Fibroblast of skin of back (primary cell): ENCODE results near the gene DNAL4. TPM values are rescaled to one million over a fixed set of nuclear protein-coding genes. Genes with fewer than 3 reads are reported as not detected.

Source experiments
- DNase-seq: peaks from one replicate; pipeline ENCODE4 v3.0.0-alpha.2; 2013
- polyA plus RNA-seq, 2 experiments: library from polyadenylated mRNA; unstranded; fragments of 120-200 nt; gene quantifications; one replicate each; pipeline ENCODE4 v1.2.1, GENCODE V29; 2013; ENCODE audit not compliant: insufficient read length in 2 of 2

Gene DNAL4
- polyA plus RNA-seq (2013, experiment 1 of 2; ENCODE audit: insufficient read length) = 14.4 TPM
- 16.2 TPM for polyA plus RNA-seq (2013, experiment 2 of 2; ENCODE audit: insufficient read length)

GRCh38 chr22:38793721-38794466 lies at the start of gene DNAL4:
TSS of gene DNAL4 (minus strand) at chr22:38794143. CDS start at chr22:38782731, 11,412 bp downstream.
- peak; percentile 98 for DNase-seq

- peak; percentile 76 for DNase-seq
These were observed 49.3 kb upstream of the DNAL4 start for GRCh38 chr22:38843201-38843656.

- no peak for DNase-seq
These were observed 48.7 kb upstream of the DNAL4 start for GRCh38 chr22:38842512-38843200.

GRCh38 chr22:38841635-38842034 lies 47.7 kb upstream of the DNAL4 start:
- no peak for DNase-seq

DNA sequence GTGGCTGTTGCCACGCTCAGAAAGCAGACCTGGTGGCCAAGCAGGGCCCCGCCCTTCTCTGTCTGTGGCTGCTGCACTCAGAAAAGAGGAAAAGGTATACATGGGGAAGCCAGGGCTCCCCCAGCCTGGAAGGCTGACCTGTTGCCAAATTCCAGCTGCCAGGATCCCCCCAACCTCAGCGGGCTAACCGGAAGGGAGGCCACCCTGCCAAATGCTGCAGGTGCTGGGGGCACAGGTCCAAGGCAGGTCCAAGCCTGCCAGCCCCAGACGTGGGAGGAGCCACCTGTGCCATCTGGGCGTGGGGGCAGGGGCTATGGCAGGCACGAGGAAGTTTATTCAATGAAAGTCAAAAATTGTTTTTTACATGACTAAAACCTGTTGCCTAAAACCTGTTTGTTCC lies 47.3 kb upstream of the DNAL4 start:
- no peak for DNase-seq

DNA sequence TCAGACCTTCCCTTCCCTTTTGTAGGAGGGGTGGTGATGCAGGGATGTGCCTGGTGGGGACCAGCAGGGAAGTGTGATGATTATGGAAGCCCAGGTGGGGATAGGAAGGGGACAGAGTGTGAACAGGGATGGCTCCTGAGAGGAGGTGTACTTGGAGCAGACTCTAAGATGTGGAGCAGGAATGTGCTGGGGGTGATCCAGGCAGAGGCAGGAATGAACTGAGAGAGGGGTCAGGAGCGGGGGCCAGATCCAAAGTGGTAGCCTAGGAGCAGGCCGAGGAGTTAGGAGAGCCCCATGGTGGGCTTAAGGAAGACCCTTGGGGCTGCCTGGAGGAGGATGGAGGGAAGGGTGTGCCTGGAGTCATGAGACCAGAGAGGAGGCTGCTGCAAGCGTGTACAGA lies 46.2 kb upstream of the DNAL4 start:
- no peak for DNase-seq

DNA sequence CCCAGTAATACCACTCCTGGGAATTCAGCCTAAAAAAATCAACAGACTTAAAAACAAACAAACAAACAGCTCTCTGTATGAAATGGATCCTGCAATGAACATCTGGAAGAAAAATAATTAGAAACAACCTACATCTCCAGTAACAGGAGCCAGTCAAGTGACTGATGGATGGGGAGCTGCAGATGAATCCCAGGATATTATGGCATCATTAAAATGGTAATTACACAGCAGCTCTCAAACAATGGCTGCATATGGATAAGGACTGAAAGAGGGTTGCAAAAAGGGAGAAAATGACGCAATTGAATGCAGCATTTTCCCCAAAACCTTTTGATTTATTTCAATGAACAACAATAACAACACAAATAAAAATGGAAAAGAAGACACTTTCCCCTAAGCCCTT lies 45.7 kb upstream of the DNAL4 start:
- no peak for DNase-seq

DNA sequence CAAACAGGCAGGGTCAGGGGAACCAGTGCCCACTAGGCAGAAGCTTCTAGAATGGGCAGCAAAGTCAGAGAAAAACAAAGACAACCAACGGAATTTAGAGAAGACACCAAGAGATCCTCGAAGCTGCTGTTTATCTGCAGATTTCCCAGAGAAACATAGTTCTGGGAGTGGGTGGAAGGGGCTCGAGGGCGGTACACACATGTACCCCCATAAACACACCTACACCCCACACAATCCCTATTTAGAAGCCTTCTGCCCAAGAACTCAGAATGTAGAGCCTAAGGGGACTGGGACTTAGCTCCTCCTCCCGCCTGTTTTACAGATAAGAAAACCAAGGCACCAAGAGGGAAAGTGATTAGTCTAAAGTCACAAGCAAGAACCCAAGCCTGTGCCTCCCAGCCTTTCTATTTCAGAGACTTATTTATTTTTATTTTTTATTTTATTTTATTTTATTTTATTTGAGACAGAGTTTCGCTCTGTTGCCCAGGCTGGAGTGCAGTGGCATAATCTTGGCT lies 43.5 kb upstream of the DNAL4 start:
- DNase-seq = no peak

DNA sequence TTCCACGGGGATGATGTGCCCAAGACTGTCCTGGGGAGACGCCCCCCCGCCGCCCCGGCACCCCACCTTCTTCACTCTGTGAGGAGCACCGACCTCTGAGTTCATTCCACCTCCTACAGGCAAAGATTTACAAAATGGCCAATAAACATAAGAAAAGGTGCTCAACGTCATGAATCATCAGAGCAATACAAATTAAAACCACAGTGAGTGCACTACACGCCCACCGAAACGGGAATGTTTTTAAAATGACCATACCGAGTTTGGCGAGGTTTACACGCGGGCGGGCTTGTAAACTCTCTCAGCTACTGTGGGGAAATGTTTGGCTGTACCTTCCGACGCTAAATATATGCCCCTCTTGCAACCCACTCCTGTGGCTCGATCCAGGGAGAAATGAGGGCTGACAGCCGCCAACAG lies 42.0 kb upstream of the DNAL4 start:
- no peak for DNase-seq

- no peak for DNase-seq
These were observed 41.0 kb upstream of the DNAL4 start for GRCh38 chr22:38834991-38835390.

DNA sequence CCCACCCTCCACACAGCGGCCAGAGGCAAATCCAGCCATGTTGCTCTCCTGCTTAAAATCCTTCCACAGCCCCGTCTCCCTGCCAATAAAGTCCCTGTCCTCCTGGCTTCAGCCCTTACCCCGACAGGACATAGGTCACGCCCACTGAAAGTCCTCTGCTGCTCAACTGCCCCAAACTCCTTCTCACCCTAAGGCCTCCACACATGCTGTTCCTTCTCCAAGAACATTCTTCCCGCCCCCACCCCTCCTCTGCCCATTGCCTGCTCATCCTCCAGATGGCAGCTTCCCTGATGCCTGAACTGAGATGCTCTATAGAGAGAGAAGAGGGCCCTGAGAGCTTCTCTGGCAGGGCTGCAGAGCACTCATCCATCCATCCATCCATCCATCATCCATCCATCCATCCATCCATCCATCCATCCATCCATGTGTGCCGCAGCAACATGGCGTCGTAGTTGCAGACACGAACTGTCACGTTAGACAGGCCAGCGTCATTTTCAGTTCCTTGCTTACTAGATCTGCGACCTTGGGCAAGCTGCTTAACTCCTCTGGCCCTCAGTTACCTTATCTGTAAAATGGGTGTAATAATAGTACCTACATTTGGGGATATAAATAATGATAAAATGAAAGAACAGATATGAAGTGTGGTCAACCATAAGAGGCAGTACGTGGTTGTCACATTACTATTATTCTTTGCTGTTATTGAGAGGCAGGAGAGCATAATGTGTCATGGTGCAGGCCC lies 40.4 kb upstream of the DNAL4 start:
- no peak for DNase-seq

DNA sequence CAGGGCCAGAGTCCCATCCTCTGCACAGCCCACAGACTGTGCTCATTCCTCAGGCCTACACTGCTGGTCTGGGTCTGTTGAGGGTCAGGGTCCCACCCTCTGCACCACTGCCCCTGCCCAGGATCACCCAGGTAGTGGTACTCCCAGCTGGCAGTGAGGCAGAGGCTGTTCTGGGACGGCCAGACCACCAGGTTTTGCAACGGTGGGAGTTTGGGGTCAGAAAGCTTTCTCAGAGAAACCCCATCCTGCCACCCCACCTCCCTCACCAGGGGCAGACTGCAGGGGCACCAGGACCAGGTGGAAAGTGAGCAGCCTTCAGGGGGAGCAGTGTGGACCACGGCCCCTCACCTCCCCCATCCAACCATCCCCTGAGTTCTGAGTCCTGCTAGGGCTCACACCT lies 39.1 kb upstream of the DNAL4 start:
- DNase-seq = no peak

GRCh38 chr22:38832005-38832978 lies 38.3 kb upstream of the DNAL4 start:
- no peak for DNase-seq

DNA sequence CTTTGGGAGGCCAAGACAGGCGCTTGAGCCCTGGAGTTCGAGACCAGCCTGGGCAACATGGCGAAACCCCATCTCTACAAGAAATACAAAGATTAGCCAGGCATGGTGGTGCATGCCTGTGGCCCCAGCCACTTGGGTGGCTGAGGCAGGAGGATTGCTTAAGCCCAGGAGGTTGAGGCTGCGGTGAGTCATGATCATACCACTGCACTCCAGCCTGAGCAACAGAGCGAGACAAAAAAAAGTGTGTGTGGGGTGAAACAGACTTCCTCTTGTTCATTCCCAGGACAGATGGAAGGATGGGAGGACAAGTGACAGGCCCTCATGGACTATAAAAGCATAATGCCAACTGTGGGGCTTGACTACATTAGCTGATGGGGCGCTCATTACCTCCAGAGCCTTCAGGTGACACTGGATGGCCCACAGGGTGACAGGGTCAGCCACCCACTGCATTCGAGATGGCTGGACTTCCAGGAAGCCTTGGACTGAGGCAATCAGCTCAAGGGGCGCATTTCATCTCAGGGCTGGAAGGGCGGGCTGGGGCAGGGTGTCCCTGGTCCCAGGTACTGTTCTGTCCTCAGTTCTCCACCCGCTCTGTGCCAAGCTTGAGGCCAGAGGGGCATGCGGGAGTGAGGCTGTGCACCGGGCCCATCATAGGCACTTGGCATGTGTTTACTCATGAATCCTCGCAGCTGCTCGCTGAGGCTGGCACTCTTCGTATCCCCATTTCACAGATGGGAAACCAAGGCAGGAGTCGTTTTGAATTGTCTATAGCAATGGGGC lies 37.4 kb upstream of the DNAL4 start:
- DNase-seq = peak; percentile 54

- DNase-seq = no peak
These were observed 36.8 kb upstream of the DNAL4 start for GRCh38 chr22:38830845-38831108.

DNA sequence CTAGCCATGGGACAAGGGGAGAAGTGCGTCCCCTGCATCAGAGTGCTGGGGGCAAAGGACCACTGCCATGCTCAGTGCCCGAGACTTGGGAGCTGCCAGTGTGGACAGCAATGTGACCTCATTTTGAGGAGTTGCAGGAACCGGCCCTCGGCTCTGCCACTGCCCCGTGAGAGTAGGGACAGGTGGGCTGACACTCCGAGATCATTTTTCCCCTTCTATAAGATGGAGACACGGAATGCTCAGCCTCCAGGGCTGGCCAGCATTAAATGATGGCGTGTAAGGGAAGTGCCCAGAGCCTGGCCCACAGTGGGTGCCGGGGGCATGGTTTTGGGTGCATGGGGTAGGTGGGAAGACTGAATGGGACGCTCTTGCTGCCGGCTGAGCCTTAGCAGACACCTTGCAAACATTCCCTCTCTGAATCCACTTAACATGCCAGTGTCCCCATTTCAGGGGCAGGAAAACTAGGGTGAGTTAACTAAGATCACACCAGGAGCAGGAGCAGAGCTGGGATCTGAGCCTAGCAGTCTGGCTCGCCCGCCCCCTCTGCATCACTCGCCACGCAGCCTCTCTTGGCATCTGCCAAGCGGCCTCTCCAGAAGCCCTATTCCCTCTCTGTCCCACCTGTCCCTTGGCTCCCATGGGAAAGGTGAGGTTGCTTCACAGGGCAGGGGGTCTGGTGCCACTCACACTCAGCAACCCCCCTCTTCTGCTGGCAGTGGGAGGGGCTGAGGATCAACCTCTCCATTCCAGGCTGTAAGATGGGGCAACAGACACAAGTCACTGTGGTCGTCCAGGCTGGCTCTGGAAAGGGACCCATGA lies 36.3 kb upstream of the DNAL4 start:
- DNase-seq = no peak

DNA sequence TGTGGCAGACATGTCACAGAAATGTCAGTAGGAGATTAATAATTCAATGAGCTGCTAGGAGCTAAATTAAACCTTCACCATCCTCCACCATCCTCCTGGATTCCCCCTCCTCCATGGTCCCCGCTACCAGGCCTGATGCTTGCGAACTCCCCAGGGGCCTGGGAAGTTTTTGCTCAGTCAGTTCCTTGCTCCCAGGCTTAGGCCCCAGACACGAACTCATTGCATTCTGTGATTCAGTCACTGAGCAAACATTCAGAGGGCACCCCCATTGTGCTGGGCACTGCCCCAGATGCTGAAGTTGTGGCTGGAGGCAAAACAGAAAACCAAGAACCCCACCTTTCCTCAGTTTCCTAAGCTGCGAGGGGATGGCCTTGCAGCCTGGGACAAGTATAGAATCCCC lies 35.5 kb upstream of the DNAL4 start:
- DNase-seq = peak; percentile 26

DNA sequence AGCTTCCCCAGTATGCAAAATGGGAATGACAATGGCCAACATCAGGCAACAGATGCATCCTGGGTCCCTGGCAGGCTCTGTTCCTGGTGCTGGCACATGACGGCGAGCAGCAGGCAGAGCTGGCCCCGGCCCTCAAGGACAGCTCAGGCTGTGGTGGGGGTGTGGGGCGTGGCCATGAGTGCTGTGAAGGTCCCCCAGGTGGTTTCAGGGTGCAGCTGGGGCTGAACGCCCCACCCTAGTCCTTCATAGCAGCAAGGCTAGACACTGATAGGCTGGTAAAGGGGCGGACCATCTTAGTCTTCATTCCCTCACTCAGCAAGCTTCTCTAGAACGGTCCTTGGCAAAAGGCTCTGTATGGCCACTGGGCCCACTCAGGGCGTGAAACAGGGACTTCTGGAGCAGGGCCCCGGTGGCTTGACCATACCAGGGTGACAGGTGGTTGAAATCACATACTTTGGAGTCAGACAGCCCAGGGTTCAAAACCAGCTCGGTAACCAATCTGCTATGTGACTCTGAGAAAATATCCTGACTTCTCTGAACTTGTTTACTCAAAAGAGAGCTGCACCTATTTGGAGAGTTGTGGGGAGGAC lies 34.8 kb upstream of the DNAL4 start:
- no peak for DNase-seq

GRCh38 chr22:38828191-38828590 lies 34.2 kb upstream of the DNAL4 start:
- no peak for DNase-seq

DNA sequence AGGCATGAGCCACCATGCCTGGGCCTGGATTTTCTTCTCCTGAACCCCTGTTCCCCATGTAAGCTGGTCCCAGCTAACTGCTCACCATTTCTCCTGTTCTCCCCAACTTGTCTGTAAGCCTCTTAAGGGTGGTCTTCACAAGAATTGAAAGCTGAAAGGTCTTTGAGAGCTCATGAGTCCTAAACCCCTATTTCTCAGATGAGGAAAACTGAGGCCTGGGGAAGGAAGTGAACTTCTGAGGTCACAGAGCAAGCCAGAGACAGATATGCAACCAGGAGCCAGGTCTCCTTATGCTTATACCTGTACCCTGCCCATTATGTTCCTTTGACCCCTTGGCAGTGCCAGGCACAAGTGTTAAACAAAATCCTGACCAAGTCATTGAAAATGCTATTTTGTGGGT lies 33.6 kb upstream of the DNAL4 start:
- DNase-seq = no peak
